ENCODE results near the gene MPV17.
A peak's percentile ranks its signal among the peaks of the same experiment; 100 is the strongest.

MPV17 gene

DNA sequence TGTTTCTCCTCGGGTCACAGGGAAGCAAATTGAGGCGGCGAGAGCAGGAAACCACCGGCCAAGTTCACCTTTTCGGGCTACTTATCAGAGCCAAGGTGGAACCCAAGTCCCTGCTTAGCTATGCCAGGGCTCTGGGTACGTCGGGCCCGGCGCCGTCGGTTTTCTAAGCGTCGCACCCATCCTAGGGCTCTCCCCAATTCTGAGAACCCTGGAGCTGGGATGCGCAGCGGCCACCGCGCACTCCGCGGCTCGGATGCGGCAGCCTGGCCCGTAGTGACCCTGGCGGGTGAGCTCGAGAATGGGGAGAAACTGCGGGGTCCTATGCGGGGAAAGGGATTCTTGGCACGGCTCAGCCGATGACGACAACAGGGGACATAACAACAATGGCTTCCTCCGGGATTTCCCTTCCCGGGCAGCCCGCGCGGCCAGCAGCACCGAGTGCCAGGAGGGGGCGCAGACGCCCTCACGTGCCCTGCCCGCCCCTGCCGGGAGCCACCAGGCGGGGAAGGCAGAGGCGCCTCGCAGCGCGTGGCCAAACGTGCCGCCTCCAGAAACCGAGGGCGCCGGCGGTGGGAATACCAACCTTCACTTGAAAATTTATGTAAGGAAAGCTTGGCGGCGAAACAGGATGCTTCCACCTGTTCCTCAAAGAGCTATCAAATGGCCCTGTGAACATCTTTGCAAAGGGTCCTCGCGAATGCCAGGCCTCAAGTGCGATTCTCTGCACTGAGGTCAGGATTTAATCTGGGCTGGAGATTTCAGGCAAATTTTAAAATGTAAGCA lies 58.0 kb downstream of the MPV17 start:
- DNase-seq (ENCODE audit: low spot score): no peak

DNA sequence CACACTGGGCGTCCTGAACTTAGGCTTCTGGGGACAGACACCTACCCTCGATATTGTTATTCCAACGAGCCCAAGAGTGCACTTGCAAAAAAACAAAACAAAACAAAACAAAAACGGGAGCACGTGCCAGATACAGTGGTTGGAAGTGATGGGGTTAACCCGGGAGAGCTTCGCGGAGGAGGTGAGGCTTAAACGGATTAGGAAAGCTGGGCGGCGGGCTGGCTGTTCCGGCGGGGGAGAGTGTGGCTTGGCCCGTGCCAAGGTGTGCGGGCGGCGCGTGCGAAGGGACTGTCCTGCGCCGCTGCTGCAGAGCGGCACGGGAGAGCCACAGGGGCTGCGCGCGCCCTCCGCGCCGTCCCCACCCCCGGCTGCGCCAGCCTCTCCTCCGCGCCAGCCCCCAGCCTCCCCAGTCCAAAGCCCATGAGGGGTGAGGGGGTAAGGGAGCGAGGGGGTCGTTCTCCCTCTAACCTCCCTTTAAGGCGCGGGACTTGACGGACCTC lies 58.6 kb downstream of the MPV17 start:
- DNase-seq (ENCODE audit: low spot score): no peak

DNA sequence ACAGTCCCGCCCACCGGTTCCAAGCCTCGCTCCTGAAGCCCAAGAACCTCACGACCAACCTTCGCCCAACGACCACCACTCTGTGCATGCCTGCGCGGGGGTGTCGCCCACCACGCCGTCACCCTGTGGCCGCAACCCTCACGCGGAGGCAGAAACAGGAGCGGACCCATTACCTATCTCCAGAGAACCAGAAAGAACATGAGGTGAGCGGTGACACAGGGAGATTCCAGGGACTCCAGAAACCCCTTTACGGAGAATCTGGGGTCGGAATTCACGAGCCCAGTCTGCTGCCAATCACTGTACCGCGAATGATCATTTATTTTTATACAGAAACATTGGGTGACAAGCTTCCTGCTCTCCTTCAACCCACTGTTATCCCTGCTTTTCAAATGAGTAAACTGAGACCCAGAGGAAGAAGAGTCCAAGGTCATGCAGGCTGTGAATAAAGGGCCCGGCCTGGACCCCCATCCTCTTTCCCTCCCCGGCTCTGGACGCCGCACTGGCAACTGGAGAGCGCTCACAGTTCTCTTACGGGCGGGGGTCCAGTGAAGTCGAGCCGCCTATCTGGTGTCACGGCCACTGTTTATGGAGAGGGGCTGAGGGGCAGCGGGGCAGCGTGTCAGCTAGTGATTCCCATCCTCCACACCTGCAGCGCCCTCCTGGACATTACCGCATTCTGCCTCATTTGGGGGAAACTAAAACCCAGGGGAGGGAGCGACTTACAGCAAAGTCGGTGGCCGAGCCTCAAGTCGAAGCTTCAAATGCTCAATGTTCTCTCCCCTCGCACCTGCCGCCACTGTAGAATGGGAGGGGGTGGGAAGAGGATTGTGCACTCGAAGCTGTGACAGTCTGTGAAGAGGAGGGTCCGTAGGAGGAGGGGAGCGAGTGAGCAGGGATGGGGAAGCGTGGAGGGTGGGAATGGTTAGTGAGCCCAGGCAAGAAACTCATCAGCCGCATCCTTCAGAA lies 59.3 kb downstream of the MPV17 start:
- no peak for DNase-seq (ENCODE audit: low spot score)

DNA sequence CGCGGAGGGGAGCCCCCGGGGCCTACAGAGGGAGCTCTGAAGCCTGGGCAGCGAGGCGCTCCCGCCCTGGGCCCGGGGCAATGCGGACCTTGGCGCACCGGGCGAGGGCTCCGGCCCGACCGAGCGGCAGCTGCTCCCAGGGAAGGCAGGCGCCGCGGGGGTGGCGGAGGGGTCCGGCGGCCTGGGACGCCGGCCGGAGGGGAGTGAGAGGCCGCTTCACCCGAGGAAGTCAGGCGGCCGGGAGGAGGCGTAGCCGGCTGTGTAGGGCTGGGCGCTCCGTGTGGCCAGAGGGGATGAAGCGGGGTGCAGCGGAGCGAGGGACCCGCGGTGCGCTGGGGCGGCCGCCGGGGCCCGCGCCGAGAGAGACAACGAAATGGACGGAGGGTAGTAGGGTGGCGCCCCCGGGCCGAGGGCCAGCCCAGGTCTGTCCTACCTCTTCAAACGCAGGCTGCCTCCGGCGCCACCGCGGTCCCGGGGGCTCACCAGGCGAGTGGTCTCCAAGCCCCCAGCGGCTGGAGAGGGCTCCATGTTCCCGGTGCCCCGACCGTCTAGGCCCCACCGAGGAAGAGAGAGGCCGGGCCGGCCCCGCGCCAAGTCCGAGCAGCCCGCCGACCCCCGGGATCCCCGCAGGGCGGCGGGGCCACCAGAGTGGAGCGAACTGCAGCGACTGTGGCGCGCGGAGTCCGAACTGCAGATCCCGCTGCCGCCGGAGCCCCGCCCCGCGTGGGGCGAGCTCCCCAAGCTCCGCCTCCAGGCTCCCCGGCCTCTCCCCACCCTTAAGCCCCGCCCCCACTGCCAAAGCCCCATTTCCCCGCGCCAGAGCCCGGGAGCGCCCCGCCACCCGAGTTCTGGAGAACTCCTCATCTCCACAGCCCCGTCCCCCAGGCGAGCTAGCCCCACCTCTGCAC lies 60.3 kb downstream of the MPV17 start, which contains the start of gene SLC30A3:
SLC30A3 (minus strand) TSS at position 669 of the 908 bp plus-strand sequence; CDS start at position 528, 141 bp downstream.
- peak; percentile 44 for DNase-seq (ENCODE audit: low spot score)

DNA sequence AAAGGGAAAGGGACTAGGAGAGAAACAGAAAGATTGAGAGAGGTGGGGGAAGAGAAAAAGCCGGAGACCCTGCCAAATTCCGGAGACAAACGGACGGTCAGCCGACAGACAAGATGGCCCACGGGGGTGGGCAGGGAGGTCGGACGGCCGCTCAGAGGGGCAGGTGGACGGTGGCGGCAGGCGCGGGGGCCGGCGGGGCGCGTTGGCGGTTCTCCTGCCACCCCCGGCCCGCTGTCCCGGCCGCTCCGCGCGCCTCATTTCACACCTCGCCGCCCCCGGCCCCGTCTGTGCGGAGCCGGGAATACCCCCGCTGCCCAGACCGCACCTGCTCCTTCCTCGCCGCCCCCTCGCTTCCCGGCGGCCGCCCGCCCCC lies 61.0 kb downstream of the MPV17 start:
- no peak for DNase-seq (ENCODE audit: low spot score)

DNA sequence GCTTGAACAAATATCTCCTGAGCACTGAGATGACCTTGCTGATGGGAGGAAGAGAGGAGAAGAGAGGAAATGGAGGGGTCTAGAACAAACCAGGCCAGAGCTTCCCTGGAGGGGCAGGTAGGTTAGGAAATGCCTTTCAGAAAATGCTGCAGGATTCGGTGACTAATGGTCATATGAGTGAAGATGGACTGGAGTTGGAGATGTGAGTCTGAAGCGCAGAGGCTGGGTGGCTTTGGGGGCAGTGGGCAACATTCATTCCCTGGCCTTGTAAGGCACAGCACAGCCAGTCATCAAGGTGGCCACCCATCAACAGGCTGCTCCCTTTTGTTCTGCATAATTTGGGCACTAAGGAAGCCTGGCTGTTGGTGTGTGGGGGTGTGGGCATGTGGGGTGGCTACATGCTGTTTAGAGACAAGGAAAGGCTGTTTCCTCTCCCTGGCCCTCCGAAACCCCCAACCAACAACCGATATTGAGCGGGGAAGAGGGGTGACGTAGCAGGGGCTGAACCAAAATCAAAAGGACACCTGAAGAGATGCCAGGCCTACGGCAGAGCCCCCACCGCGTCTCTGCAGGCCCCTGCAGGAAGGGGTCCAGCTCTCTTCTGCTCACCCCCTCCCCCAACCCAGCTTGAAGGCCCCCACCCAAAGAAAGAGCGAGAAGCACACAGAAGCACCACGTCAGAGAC lies 61.5 kb downstream of the MPV17 start:
- no peak for DNase-seq (ENCODE audit: low spot score)

Measured in hematopoietic multipotent progenitor cell treated with erythropoietin and hydrocortisone succinate and interleukin-3 and kit ligand, for 15 days (in vitro differentiated cells).